ENCODE measurements around the gene KLHL24. TPM values are rescaled to one million over a fixed set of nuclear protein-coding genes. Genes with fewer than 3 reads are reported as not detected.

KLHL24 gene, protein sequence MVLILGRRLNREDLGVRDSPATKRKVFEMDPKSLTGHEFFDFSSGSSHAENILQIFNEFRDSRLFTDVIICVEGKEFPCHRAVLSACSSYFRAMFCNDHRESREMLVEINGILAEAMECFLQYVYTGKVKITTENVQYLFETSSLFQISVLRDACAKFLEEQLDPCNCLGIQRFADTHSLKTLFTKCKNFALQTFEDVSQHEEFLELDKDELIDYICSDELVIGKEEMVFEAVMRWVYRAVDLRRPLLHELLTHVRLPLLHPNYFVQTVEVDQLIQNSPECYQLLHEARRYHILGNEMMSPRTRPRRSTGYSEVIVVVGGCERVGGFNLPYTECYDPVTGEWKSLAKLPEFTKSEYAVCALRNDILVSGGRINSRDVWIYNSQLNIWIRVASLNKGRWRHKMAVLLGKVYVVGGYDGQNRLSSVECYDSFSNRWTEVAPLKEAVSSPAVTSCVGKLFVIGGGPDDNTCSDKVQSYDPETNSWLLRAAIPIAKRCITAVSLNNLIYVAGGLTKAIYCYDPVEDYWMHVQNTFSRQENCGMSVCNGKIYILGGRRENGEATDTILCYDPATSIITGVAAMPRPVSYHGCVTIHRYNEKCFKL
- 5.8 to 8.9 TPM (median 6.4 TPM) in 5 replicates for total RNA-seq (2022; extraction: Qiagen RNA extraction)

GRCh38 chr3:183635431-183636220 is at the start of gene KLHL24:
Gene KLHL24 (plus strand): TSS chr3:183635623. CDS start chr3:183650357, 14,734 bp downstream.

DNA sequence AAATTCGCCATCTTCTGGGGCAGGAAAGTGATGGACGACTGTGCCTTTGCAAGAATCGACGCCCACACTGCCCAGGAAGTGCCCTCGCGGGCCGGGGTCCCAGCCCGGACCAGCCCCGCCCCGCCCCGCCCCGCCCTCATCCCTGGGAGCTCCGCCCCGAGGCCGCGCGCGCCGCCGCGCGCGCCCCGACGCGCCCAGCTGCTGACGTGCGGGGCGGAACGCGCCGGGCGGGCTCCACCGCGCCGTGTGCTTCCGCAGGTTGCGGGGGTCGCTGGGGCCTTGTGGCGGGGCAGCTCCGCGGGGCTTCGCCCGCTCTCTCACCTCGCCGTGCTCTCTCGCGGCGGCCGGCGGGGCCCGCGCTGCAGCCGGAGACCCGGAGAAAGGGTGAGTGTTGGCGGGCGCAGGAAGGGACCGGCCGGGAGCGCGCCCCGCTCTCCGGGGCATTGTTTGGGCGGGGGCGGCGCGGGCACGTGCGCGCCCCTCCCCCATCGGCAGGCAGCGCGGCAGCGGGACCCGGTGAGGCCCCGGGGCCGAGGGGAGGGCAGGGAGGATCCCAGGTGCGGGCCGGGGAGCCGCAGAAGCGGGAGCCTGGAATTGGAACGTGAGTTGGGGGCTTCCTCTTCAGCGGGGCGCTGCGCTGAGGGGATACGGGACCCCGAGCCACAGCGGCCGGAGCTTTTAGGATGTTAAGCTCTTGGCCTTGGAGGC is 62.3 kb downstream of the KLHL24 start, which contains the start of gene YEATS2:
Gene YEATS2, plus strand, starts transcription at position 188 of the 708 bp plus-strand sequence. CDS start 17,366 bp downstream, outside the sequence.

Other genes with a start within 250 kb of the KLHL24 start
- 0.10 to 0.26 TPM (median 0.20 TPM) in 5 replicates for gene MCF2L2, start 207.0 kb upstream of the KLHL24 start, total RNA-seq (2022; extraction: Qiagen RNA extraction)
- gene KLHL6, start 79.9 kb upstream of the KLHL24 start, total RNA-seq (2022; extraction: Qiagen RNA extraction): 0.01 TPM in 1 of 5 replicates, not detected in the others
- gene YEATS2, start 62.2 kb downstream of the KLHL24 start, total RNA-seq (2022; extraction: Qiagen RNA extraction): 11.3 to 13.5 TPM (median 12.3 TPM) in 5 replicates
- 4.7 to 8.3 TPM (median 7.4 TPM) in 5 replicates for gene MAP6D1, start 190.0 kb downstream of the KLHL24 start, total RNA-seq (2022; extraction: Qiagen RNA extraction)
- gene PARL, start 249.3 kb downstream of the KLHL24 start, total RNA-seq (2022; extraction: Qiagen RNA extraction): 60.4 to 67.0 TPM (median 65.4 TPM) in 5 replicates